GM18868 (cell line): ENCODE results near the gene PLAC9.

Experiments used
- ATAC-seq: cut with Tn5 transposase; IDR thresholded peaks from one replicate; pipeline ENCODE4 v1.9.1; 2021; ENCODE audit warnings: mild to moderate bottlenecking, moderate library complexity; ENCODE audit not compliant: unreplicated experiment

The PLAC9 gene

GRCh38 chr10:80177781-80178636 lies 45.5 kb downstream of the PLAC9 start:
- no peak for ATAC-seq

GRCh38 chr10:80182986-80183385 lies 50.5 kb downstream of the PLAC9 start:
- no peak for ATAC-seq

GRCh38 chr10:80183436-80183835 lies 50.9 kb downstream of the PLAC9 start:
- no peak for ATAC-seq

- ATAC-seq, result no peak
Measured at GRCh38 chr10:80184291-80184690, 51.8 kb downstream of the PLAC9 start.

GRCh38 chr10:80185578-80186299 lies 53.2 kb downstream of the PLAC9 start:
- no peak for ATAC-seq

- ATAC-seq, result no peak
Measured at GRCh38 chr10:80186364-80187012, 54.0 kb downstream of the PLAC9 start.

- ATAC-seq, result no peak
Measured at GRCh38 chr10:80187060-80187459, 54.5 kb downstream of the PLAC9 start.

GRCh38 chr10:80187465-80188409 lies 55.2 kb downstream of the PLAC9 start:
- ATAC-seq, result peak; percentile 94

- no peak for ATAC-seq
Measured at GRCh38 chr10:80188713-80189112, 56.2 kb downstream of the PLAC9 start.

GRCh38 chr10:80191589-80192270 lies 59.2 kb downstream of the PLAC9 start:
- ATAC-seq, result no peak

GRCh38 chr10:80192553-80192952 lies 60.0 kb downstream of the PLAC9 start:
- ATAC-seq, result no peak

- ATAC-seq, result no peak
Measured at GRCh38 chr10:80194373-80195045, 62.0 kb downstream of the PLAC9 start.
